Heart left ventricle (tissue), 16 donors: Measurements from ENCODE around the gene TRAPPC3. TPM values are rescaled to one million over a fixed set of nuclear protein-coding genes. Genes with fewer than 3 reads are reported as not detected.

Source experiments
- ATAC-seq, 4 donors: fragments of 200-7000 bp; cut with Tn5 transposase; one replicate each; pipeline ENCODE4 v1.9.1; 2020 to 2022; ENCODE audit warnings: moderate library complexity in 4 of 4, mild to moderate bottlenecking in 3 of 4, moderate number of reproducible peaks in 1 of 4
- DNase-seq, 5 donors: peaks; one replicate each; pipeline ENCODE4 v3.0.0-alpha.2; 2020
- H3K27ac ChIP-seq, 12 donors: fragments of 200-600 bp; sonication (generic) in 4 of 12; one replicate each; pipeline versions ENCODE4 v1.5.0 to v1.8.0; 2016 to 2022; ENCODE audit warnings: mild to moderate bottlenecking in 2 of 12
- H3K27me3 ChIP-seq, 9 donors: fragments of 200-600 bp; sonication (generic) in 2 of 9; one replicate each; pipeline versions ENCODE4 v1.5.1 to v1.8.0; 2016 to 2022; ENCODE audit warnings: mild to moderate bottlenecking in 3 of 9
- H3K36me3 ChIP-seq, 9 donors: fragments of 200-600 bp; sonication (generic) in 2 of 9; one replicate each; pipeline versions ENCODE4 v1.5.0 to v1.8.0; 2018 to 2022; ENCODE audit warnings: mild to moderate bottlenecking in 2 of 9
- H3K4me1 ChIP-seq, 12 donors: fragments of 200-600 bp; sonication (generic) in 4 of 12; one replicate each; pipeline versions ENCODE4 v1.5.0 to v1.8.0; 2016 to 2022; ENCODE audit warnings: mild to moderate bottlenecking in 3 of 12
- H3K4me3 ChIP-seq, 12 donors: fragments of 200-600 bp; sonication (generic) in 4 of 12; one replicate each; pipeline versions ENCODE4 v1.5.0 to v1.8.0; 2017 to 2022; ENCODE audit warnings: mild to moderate bottlenecking in 9 of 12, moderate library complexity in 4 of 12
- H3K9me3 ChIP-seq, 12 donors: fragments of 200-600 bp; sonication (generic) in 4 of 12; one replicate each; pipeline versions ENCODE4 v1.5.0 to v1.8.0; 2016 to 2022; ENCODE audit warnings: mild to moderate bottlenecking in 1 of 12
- CTCF ChIP-seq, 12 donors: fragments of 200-600 bp; sonication (generic) in 4 of 12; IDR thresholded peaks; one replicate each; pipeline versions ENCODE4 v1.5.0 to v1.8.0; 2018 to 2022; ENCODE audit warnings: antibody characterized with exemption in 12 of 12, mild to moderate bottlenecking in 5 of 12
- POLR2A ChIP-seq, 2 donors: fragments of 450-650 bp; IDR thresholded peaks; one replicate each; pipeline ENCODE4 v1.6.1; 2017; ENCODE audit warnings: antibody characterized with exemption in 2 of 2, mild to moderate bottlenecking in 2 of 2, moderate library complexity in 2 of 2
- WGBS, 4 donors: extraction: QIAGEN DNeasy Blood & Tissue Kit in 2 of 4; methylation state at CpG; one replicate each; pipeline versions ENCODE4 v1.1.5 to v1.1.7; 2013 to 2018; 5-methylcytosine and 5-hydroxymethylcytosine counted together
- intact Hi-C, 10 donors: fragments of 100-400 bp; cut with DNase I; formaldehyde crosslinking; loops; one replicate each; pipeline versions ENCODE4 v1.11.1 to v1.14.2; 2022
- polyA plus RNA-seq, 2 donors: library from polyadenylated mRNA; stranded (reverse); fragments of 200-250 nt; gene quantifications; one replicate each; pipeline ENCODE4 v1.2.3, GENCODE V29; 2013
- total RNA-seq, 9 donors: library from RNA; depleted of rRNA in 2 of 9; stranded (reverse); fragments of >200 nt in 2 of 9; fragmentation: NEBNext Ultra II Directional in 3 of 9; extraction: Animal tissue kit (Norgen Biotek cat#: 25700) in 3 of 9; gene quantifications; one replicate each; pipeline versions ENCODE4 v1.1.0 to v1.2.4, GENCODE V29; 2016 to 2023
- donor health status: ischemic (EF 13 %, LVEDD 7.1; RV severe dilation, severe dysfunction).
- donor health status: healthy with polysubstance abuse.
- donor health status: DM: no; HTN: yes; CAD: no.
- donor health status: DM: no; HTN: no; CAD: no.
- donor health status: ischemic (EF 25% LVEDD 6.9; RV normal size, moderate dysfunction).
- donor health status: ischemic (EF 25% LVEDD 5.7; RV mildly dilated, moderate dysfunction).
- donor health status: healthy.
- donor health status: DM: yes; HTN: yes; CAD: no.
- donor health status: ischemic (EF 35%, LVEDD 5.7; RV mildly dilated, moderate dysfunction).
- donor health status: nonischemic (EF 11% LVEDD 7.7; RV severe dilation, severe dysfunction).
- donor health status: DM: yes; HTN: yes; CAD: no.
- donor health status: PGD.
- donor health status: ischemic (EF 29% LVEDD 5.4; RV normal size, mild dysfunction).
- donor health status: nonischemic (EF 23%, LVEDD 6.1; RV moderate dilation, normal function).

Gene TRAPPC3
- total and polyA plus RNA-seq, 11 donors, result 40.8 to 89.6 (median 52.9) TPM

DNA sequence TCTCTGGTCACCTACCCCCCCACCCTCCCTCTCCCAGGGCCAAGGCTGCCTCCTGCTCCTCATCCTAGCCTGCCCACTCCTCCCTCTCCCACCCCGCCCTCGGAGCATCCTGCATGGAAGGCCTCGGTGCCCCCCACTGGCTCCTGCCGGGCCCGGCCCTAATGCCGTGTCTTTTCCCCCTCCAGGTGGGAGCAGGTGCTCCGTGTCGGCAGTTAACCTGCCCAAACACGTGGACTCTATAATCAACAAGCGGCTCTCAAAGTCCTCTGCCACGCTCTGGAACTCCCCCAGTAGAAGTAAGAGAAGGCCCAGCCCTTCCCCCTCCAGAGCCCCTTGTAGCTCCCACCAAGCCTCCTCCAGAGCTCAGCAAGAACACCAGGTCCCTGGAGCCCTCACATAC lies 25.4 kb upstream of the TRAPPC3 start:
- TF ChIP-seq CTCF (IDR thresholded peaks at IDR 0.05), result no peak
- no peak for TF ChIP-seq POLR2A (IDR thresholded peaks at IDR 0.05)
- Histone ChIP-seq H3K4me1 (peaks cover 3 to 92% (median 58%) of the 10 kb centered on the region in 12 donors), H3K27me3 (no peaks in the 10 kb centered on the region), H3K9me3 (no peaks in the 10 kb centered on the region), H3K36me3 (peaks cover 0 to 100% (median 89%) of the 10 kb centered on the region in 9 donors), H3K4me3 (peak overlapping the region in 1 of 12 donors; percentile 13), H3K27ac (peak overlapping the region; percentile 63 to 100 (median 90))
- ATAC-seq (no peak), DNase-seq (no peak)
- intact Hi-C loops, result loop anchor here in 1 of 10 donors (2.0 kb wide), 1 partner anchor 14 kb away; no protein-coding TSS in a partner anchor
- WGBS, 4 donors, result 52 to 63% (median 57%) methylated on average over 11 of the region's 11 CpGs

DNA sequence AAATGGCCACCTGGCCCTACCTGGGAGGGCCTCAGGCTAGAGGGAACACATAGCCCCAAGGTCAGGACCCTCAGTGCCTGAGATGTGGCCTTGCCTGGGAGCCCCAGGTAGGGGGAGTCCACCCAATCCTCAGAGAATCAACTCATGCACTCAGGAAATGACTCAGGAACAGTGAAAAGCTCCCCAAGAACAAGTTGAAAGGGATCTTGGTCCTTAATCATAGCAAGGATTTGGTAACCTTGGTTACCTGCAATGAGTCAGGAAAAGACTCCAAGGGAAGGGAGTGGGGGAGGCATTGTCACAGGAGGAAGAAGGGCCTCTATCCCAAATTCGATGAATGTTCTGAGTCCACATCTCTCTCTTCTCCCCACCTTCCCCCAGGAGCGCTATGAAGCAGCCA lies 23.7 kb upstream of the TRAPPC3 start:
- no peak for TF ChIP-seq CTCF (IDR thresholded peaks at IDR 0.05)
- TF ChIP-seq POLR2A (IDR thresholded peaks at IDR 0.05), result no peak
- Histone ChIP-seq H3K36me3 (peaks cover 0 to 92% (median 76%) of the 10 kb centered on the region in 9 donors), H3K9me3 (no peaks in the 10 kb centered on the region), H3K4me3 (no peak overlapping the region), H3K27ac (peak overlapping the region in 11 of 12 donors; percentile 4 to 100 (median 89)), H3K27me3 (no peaks in the 10 kb centered on the region), H3K4me1 (peaks cover 3 to 100% (median 72%) of the 10 kb centered on the region in 12 donors)
- ATAC-seq (no peak), DNase-seq (no peak)
- intact Hi-C loops, result no loop called here
- WGBS, 4 donors, result 72 to 89% (median 83%) methylated on average over 2 of the region's 2 CpGs

DNA sequence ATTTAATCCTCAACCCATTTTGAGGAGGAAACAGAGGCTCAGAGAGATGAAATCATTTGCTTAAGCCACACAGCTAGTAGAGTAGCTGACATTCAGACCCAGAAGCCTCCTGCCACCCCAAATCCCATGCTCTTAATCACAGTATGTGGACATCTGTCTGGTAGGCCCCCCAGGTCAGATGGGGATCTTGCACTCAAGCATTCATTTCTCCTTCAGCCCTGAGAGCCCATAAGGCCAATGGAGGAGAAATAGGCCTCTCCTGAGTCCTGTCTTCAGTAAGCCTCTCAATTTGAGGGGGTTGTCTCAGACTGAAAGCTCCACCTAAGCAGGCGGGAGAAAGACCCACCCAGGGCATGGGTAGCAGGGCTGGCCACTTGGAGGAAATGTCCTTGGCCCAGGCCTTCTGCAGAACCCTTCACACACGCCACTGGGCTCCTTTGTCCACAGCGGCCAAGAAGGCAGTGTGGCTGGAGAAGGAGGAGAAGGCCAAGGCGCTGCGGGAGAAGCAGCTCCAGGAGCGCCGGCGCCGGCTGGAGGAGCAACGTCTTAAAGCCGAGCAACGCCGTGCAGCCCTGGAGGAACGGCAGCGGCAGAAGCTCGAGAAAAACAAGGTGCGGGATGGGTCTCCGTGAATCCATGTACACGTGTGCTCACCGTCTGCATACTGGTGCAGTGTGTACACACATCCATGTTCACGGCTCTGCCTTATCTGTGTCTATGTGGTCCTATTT lies 22.9 kb upstream of the TRAPPC3 start:
- peak overlapping the region in 11 of 12 donors; percentile 39 to 100 (median 89) for H3K27ac ChIP-seq
- intact Hi-C loops, result no loop called here
- ATAC-seq (no peak), DNase-seq (no peak)
- H3K27me3 ChIP-seq, result no peaks in the 10 kb centered on the region
- H3K4me1 ChIP-seq, result peaks cover 4 to 100% (median 77%) of the 10 kb centered on the region in 12 donors
- TF ChIP-seq CTCF (IDR thresholded peaks at IDR 0.05), result no peak
- TF ChIP-seq POLR2A (IDR thresholded peaks at IDR 0.05), result no peak
- 89 to 93% (median 91%) methylated on average over 21 of the region's 21 CpGs for WGBS, 4 donors
- no peak overlapping the region for H3K4me3 ChIP-seq
- H3K9me3 ChIP-seq, result no peaks in the 10 kb centered on the region
- peaks cover 0 to 92% (median 75%) of the 10 kb centered on the region in 9 donors for H3K36me3 ChIP-seq

DNA sequence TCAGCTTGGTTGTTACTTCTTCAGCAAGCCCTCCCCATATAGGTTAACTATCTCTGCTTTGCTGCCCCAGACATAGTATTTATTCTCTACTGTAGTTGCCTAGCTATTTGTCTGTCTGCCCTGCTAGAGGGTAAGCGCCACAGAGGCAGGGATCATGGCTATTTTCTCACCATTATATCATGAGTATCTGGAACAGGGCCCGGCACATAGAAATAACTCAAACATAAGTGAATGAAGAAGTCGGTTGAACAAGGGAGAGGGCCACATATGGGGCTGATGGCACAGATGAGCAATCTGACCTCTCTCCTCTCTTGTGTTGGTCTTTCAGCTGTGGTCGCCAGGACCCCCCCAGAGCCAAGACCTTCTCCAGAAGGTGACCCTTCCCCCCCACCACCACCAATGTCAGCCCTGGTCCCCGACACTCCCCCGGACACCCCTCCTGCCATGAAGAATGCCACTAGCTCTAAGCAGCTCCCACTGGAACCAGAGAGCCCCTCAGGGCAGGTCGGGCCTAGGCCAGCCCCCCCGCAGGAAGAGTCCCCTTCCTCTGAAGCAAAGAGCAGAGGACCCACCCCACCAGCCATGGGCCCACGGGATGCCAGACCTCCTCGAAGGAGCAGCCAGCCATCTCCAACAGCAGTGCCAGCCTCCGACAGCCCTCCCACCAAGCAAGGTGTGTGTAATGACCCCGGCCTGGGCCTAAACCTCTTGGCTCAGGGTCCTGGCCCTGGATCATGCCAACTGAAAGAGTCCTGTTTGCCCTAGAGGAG lies 21.5 kb upstream of the TRAPPC3 start:
- WGBS, 4 donors, result 48 to 62% (median 56%) methylated on average over 10 to 12 of the region's 12 CpGs
- intact Hi-C loops, result no loop called here

More for the DNA sequence above, 21.5 kb upstream of the TRAPPC3 start:
- H3K36me3 ChIP-seq, result peaks cover 0 to 87% (median 62%) of the 10 kb centered on the region in 9 donors
- H3K27ac ChIP-seq, result peak overlapping the region; percentile 53 to 100 (median 88)
- H3K4me3 ChIP-seq, result no peak overlapping the region
- peaks cover 11 to 100% (median 84%) of the 10 kb centered on the region in 12 donors for H3K4me1 ChIP-seq
- no peaks in the 10 kb centered on the region for H3K27me3 ChIP-seq
- ATAC-seq (peak; percentile 18 to 66 (median 32)), DNase-seq (peak in 1 of 5 donors; percentile 52)
- TF ChIP-seq CTCF (IDR thresholded peaks at IDR 0.05), result no peak
- no peak for TF ChIP-seq POLR2A (IDR thresholded peaks at IDR 0.05)
- no peaks in the 10 kb centered on the region for H3K9me3 ChIP-seq
